ENCODE data around the gene AFG1L.

AFG1L gene

DNA sequence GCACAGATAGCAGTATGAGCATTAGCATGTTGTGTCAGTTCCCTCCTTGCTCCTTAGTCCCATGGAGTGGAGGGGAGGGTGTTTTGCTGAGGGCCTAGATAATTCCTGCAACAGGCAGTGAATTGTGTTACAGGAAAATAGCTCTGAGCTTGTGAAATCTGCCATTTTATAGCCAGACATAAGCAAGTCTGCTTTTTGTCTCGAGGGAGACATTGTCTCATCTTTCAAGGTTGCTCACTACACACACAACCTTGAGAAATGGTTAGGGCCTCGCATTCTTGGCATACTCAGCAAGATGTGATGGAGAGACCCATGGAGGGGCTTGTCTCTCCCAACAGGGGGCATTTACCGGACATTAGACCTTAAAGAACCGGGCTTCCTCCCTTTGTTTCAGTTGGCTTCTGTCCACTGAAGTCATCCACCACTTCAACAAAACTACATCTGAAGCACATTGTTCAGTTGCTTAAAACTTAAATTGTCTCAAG, 157.9 kb downstream of the AFG1L start:
- H3K27ac ChIP-seq, result no peak overlapping the region
- H3K4me3 ChIP-seq (ENCODE audit: low read depth in 1 of 2, low read length in 1 of 2), result no peak overlapping the region
- no peaks in the 10 kb centered on the region for H3K4me1 ChIP-seq (ENCODE audit: control insufficient read depth in 1 of 2, insufficient read depth in 1 of 2, low read depth in 1 of 2, low read length in 1 of 2)
- no peaks in the 10 kb centered on the region for H3K9me3 ChIP-seq
- H3K27me3 ChIP-seq, result no peaks in the 10 kb centered on the region
- no peaks in the 10 kb centered on the region for H3K36me3 ChIP-seq
- TF ChIP-seq, protein P1, sequence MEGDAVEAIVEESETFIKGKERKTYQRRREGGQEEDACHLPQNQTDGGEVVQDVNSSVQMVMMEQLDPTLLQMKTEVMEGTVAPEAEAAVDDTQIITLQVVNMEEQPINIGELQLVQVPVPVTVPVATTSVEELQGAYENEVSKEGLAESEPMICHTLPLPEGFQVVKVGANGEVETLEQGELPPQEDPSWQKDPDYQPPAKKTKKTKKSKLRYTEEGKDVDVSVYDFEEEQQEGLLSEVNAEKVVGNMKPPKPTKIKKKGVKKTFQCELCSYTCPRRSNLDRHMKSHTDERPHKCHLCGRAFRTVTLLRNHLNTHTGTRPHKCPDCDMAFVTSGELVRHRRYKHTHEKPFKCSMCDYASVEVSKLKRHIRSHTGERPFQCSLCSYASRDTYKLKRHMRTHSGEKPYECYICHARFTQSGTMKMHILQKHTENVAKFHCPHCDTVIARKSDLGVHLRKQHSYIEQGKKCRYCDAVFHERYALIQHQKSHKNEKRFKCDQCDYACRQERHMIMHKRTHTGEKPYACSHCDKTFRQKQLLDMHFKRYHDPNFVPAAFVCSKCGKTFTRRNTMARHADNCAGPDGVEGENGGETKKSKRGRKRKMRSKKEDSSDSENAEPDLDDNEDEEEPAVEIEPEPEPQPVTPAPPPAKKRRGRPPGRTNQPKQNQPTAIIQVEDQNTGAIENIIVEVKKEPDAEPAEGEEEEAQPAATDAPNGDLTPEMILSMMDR (IDR thresholded peaks at IDR 0.05), result no peak

DNA sequence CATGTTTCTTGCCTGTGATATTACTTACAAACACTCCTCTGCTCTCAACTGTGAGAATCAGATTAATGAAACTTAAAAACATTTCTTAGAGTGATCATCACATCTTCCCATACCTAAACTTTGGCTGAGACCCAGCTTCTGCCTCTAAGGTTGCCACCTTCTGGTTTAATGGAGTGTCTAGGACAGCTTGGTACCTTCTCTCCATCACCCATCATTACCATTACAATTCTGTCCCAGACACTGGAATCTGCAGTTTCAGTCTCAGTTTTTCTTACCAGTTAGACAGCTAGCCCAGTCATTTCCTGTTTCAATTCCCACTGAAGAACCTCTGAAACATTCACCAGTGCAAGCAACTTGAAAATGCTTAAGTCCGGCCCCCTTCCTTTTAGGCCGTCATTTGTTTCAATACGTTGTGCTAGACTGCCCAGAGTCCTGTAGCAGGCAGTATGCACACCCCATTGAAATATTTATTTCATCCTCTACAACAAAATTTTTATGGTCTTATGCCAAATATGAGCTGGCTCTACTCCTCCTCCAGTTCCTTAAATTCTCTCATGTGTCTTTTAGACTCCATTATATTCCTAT, 158.8 kb downstream of the AFG1L start:
- TF ChIP-seq, protein P1 (IDR thresholded peaks at IDR 0.05), result no peak
- Histone ChIP-seq H3K27ac (no peak overlapping the region), H3K4me3 (ENCODE audit: low read depth in 1 of 2, low read length in 1 of 2) (no peak overlapping the region)

DNA sequence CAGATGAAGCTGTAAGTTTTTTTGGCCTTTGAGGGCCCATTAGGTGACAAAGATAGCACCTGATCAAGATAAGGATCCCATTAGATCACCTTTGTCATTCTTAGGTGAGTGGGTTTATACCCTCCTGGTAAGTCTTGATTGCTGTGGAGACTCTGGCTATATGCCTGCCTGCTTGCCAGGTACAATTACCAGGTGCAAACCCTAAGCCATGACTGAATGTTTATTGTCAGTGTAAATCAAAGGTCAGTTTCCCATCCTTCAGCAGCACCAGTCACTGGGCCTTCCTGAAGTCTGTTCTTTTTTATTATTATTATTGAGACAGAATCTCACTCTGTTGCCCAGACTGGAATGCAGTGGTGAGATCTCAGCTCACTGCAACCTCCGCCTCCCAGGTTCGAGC, 159.5 kb downstream of the AFG1L start:
- Histone ChIP-seq H3K4me1 (ENCODE audit: control insufficient read depth in 1 of 2, insufficient read depth in 1 of 2, low read depth in 1 of 2, low read length in 1 of 2) (no peaks in the 10 kb centered on the region), H3K36me3 (no peaks in the 10 kb centered on the region), H3K27me3 (no peaks in the 10 kb centered on the region), H3K4me3 (ENCODE audit: low read depth in 1 of 2, low read length in 1 of 2) (no peak overlapping the region), H3K9me3 (no peaks in the 10 kb centered on the region), H3K27ac (no peak overlapping the region)
- TF ChIP-seq, protein P1 (IDR thresholded peaks at IDR 0.05), result no peak

More for the DNA sequence above, 158.8 kb downstream of the AFG1L start:
- Histone ChIP-seq H3K9me3 (no peaks in the 10 kb centered on the region), H3K36me3 (no peaks in the 10 kb centered on the region), H3K27me3 (no peaks in the 10 kb centered on the region), H3K4me1 (ENCODE audit: control insufficient read depth in 1 of 2, insufficient read depth in 1 of 2, low read depth in 1 of 2, low read length in 1 of 2) (no peaks in the 10 kb centered on the region)

DNA sequence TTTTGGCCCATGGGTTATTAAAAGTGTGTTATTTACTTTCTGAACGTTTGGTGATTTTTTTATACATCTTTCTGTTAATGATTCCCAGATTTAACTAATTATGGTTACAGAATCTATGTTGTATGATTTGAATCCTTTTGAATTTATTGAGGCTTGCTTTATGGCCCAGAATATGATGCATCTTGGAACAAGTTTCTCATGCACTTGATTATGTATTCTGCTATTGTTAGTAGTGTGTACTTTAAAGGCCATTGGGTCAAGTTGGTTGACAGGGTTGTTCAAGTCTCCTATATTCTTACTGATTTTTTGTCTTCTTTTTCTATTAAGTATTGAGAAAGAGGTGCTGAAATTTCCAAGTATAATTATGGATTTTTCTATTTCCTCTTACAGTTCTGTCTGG, 160.8 kb downstream of the AFG1L start:
- no peak overlapping the region for H3K4me3 ChIP-seq (ENCODE audit: low read depth in 1 of 2, low read length in 1 of 2)
- H3K27me3 ChIP-seq, result no peaks in the 10 kb centered on the region
- no peaks in the 10 kb centered on the region for H3K9me3 ChIP-seq
- no peaks in the 10 kb centered on the region for H3K4me1 ChIP-seq (ENCODE audit: control insufficient read depth in 1 of 2, insufficient read depth in 1 of 2, low read depth in 1 of 2, low read length in 1 of 2)
- no peaks in the 10 kb centered on the region for H3K36me3 ChIP-seq
- TF ChIP-seq, protein P1 (IDR thresholded peaks at IDR 0.05), result no peak
- no peak overlapping the region for H3K27ac ChIP-seq

DNA sequence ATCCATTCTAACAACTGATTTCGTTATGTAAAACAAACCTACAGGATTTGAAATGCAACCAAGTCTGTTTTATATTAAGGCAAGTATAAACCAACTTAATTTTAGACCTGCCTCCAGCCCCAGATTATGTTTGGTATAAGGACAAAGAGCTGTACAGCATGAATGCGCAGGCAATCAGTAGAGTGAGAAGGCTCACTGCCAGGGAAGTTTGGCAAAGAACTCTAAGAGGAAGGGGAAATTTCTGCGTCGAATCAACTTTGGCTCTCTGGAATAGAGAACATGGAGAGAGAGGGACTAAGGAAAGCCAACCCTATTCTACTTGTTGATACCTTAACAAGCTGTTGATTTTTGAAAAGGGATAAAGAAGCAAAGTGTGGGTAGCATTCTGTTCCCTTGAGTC, 168.9 kb downstream of the AFG1L start:
- Histone ChIP-seq H3K36me3 (no peaks in the 10 kb centered on the region), H3K4me3 (ENCODE audit: low read depth in 1 of 2, low read length in 1 of 2) (no peak overlapping the region), H3K4me1 (ENCODE audit: control insufficient read depth in 1 of 2, insufficient read depth in 1 of 2, low read depth in 1 of 2, low read length in 1 of 2) (peaks cover 0 to 9% of the 10 kb centered on the region in 2 experiments), H3K27me3 (no peaks in the 10 kb centered on the region), H3K9me3 (no peaks in the 10 kb centered on the region), H3K27ac (no peak overlapping the region)
- TF ChIP-seq, protein P1 (IDR thresholded peaks at IDR 0.05), result no peak
